GM18520 (cell line): Measurements from ENCODE around the gene DTNA.

Source experiments
- ATAC-seq: cut with Tn5 transposase; IDR thresholded peaks from one replicate; pipeline ENCODE4 v1.9.1; 2021; ENCODE audit not compliant: unreplicated experiment

DTNA gene

GRCh38 chr18:34847408-34847807 is 137.3 kb downstream of the DTNA start:
- ATAC-seq = no peak

- no peak for ATAC-seq
Measured at GRCh38 chr18:34848156-34848555, 138.1 kb downstream of the DTNA start.

- ATAC-seq = no peak
Measured at GRCh38 chr18:34848695-34849094, 138.6 kb downstream of the DTNA start.

- no peak for ATAC-seq
Measured at GRCh38 chr18:34857320-34857719, 147.2 kb downstream of the DTNA start.

- ATAC-seq = no peak
Measured at GRCh38 chr18:34858188-34858587, 148.1 kb downstream of the DTNA start.

GRCh38 chr18:34859496-34859895 is 149.4 kb downstream of the DTNA start:
- ATAC-seq = no peak

- no peak for ATAC-seq
Measured at GRCh38 chr18:34862561-34862960, 152.5 kb downstream of the DTNA start.

GRCh38 chr18:34863702-34864101 is 153.6 kb downstream of the DTNA start:
- ATAC-seq = no peak

- no peak for ATAC-seq
Measured at GRCh38 chr18:34864836-34865497, 154.9 kb downstream of the DTNA start.

GRCh38 chr18:34866310-34866709 is 156.2 kb downstream of the DTNA start:
- ATAC-seq = no peak

GRCh38 chr18:34866739-34867138 is 156.6 kb downstream of the DTNA start:
- ATAC-seq = no peak

- ATAC-seq = no peak
Measured at GRCh38 chr18:34867520-34867919, 157.4 kb downstream of the DTNA start.

- ATAC-seq = no peak
Measured at GRCh38 chr18:34870555-34871310, 160.6 kb downstream of the DTNA start.

- no peak for ATAC-seq
Measured at GRCh38 chr18:34871435-34871834, 161.3 kb downstream of the DTNA start.

GRCh38 chr18:34872066-34872465 is 162.0 kb downstream of the DTNA start:
- ATAC-seq = no peak

GRCh38 chr18:34873986-34874580 is 164.0 kb downstream of the DTNA start:
- no peak for ATAC-seq

- ATAC-seq = no peak
Measured at GRCh38 chr18:34875150-34875549, 165.1 kb downstream of the DTNA start.

GRCh38 chr18:34880403-34880802 is 170.3 kb downstream of the DTNA start:
- no peak for ATAC-seq

- ATAC-seq = no peak
Measured at GRCh38 chr18:34880882-34881834, 171.1 kb downstream of the DTNA start.

GRCh38 chr18:34884436-34884835 is 174.3 kb downstream of the DTNA start:
- no peak for ATAC-seq

- no peak for ATAC-seq
Measured at GRCh38 chr18:34886177-34886576, 176.1 kb downstream of the DTNA start.
